ENCODE results near the gene VWA2.
"Not testable (repeated sequence)": the region's sequence is repeated elsewhere in the genome, so short reads cannot be mapped to it uniquely, and the experiment has no call there.

Gene VWA2

DNA sequence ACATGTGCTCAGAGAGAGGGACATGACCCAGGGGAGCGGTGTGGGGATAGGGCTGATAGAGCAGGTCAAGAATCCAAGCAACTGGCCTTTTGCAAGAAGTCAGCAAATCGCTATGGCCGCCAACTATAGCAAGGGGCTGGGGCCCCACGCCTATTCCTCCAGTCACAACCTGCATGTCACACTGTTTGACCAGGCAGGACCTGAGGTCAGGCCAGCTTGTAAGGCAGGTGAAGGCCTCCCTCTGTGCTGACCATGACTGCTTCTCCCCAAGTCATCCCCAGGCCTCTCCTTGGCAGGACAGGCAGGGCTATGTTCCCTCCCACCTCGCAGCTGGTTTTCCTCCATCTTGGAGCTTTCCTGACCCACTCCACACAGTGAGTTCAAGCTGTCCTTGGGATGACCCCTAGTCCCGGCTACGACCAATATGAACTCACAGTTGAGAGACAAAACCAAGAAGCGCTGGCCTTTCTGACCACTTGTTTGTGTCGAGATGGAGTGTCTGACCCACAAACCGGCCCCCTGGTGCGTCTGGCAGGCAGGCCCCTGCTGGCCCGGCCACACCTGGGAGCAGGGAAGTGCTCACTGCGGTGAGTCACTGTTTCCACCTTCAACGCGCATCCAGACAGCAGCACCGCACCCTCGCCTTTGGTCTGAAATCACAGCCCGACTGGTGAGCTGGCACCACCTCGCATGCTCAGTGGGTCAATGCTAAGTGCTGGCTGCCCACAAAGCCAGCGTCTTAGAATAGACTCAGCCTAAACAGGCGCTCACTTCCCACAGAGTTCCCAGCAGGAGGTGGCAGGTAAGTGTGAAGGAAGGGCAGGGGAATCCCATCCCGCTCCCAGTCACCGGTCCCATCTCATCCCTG, 81.4 kb downstream of the VWA2 start:
- DNase-seq: no peak

DNA sequence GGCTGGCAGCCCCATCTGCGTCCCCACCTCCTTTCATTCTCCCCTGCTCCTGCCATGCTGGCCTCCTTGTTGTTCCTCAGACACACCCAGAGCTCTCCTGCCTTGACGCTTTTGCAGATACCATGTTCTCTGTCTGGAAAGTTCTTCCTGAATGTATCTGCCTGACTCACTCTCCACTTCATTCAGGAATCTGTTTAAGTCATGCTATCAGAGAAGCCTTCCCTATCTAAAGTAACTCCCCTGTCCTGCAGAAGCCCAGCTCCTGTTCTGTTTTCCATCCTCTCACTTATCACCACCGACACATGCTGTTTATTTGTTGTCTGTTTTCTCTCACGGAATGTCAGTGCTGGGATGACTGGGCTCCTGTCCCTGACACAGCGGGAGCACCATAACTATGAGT, 83.3 kb downstream of the VWA2 start:
- no peak for DNase-seq

DNA sequence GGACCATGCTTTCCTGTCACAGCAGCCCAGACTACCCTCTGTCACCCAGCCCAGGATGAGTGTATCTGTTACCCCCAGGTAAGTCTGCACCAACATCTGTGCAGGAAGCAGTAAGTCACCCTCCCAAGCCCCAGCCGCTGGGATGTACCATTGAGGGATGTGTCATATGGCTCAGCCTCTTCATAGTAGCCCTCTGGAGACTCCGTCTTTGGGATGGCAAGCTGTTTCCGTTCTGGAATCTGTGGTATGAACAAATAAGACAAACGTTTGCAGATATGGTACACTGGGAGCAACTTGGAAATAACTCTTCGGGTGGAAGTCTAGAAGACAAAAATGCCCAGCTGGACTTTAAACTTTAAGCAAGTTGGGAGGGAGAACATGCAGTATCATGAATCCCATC, 84.0 kb downstream of the VWA2 start:
- no peak for DNase-seq

DNA sequence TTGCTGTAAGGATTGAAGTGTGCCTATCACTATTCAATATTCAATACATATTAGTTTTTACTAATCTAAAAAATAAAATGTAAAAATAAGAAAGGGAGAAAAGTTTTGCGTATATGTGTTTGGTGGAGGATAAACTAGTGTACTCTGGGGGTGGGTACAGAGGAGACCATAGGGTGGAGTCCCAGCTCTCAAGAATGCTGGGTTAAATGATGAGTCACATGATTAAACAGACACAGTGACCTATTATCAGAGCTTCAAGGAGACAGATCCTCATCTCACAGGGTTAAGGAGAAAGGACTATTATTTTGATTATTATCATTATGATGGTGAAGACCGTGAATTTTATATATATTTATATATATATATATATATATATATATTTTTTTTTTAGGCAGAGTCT, 87.7 kb downstream of the VWA2 start:
- no peak for DNase-seq

DNA sequence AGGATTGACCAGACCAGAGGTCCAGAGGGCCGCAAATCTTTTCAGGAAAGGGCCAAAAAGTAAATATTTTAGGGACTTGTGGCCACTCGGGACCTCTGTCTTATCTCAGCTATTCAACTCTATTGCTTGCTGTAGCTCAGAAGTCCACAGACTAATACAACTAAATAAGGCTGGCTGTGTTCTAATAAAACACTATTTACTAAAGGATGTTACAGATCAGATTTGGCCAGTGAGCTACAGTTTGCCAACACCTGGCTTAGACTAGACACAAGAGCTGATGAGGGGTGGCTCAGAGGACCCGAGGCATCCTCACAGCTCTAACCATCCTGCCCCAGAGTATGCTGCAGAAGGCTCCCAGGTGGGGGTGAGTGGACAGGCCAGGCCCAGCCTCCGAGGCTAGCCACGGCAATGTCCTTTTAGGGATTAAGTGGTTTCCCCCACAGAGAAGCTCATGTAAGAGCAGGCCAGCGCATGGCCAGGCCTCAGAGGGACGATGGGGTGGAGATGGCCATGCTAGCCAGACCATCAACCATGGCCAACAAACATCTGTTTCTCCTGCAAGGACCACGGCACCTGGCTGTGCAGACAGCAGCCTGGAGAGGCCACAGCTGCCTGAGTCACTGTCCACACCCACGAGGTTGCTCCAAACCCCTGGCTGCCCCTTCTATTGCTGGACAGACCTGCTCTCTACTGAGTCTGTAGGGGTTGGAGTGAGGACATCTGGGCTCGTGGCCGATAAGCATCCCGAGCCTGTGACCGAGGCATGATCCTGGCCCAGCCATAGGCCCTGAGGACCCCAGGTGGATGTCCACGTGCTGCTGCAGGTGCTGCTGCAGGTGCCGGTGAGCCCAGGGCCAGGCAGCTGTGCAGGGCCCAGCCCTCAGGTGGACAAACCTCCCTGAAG, 88.7 kb downstream of the VWA2 start:
- no peak for DNase-seq

DNA sequence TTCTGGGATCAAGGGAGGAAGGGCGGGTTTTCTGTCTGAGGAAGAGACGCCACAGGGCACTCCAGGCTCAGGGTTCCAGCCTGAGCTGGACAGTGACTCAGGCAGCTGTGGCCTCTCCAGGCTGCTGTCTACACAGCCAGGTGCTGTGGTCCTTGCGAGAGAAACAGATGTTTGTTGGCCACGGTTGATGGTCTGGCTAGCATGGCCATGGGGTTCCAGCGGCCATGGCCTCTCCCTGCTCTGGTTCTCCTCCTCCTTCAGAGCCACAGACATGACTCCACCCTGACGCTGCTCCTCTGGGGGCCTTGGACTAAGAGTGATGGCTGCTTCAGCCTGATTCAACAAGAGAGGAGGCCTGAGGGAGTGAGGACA, 89.4 kb downstream of the VWA2 start:
- DNase-seq: no peak

DNA sequence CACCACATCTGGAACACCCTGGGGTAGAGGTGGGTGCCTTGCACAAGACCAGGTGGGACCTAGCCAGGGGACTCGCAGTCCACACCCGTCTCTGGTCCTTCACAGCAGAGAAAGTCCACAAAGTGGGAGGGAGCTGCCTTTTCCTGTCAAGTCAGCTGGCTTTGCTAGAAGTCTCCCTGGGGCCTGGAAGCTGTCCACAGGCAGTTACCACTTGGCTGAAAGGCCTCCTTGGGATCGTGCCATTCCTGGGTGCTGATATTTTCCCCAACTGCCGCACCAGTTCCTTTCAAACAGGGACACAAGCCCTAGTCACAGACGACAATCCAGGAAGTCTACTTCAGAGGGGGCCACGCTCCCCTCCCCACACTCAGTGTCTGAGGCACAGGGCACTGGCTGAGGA, 89.8 kb downstream of the VWA2 start:
- no peak for DNase-seq

DNA sequence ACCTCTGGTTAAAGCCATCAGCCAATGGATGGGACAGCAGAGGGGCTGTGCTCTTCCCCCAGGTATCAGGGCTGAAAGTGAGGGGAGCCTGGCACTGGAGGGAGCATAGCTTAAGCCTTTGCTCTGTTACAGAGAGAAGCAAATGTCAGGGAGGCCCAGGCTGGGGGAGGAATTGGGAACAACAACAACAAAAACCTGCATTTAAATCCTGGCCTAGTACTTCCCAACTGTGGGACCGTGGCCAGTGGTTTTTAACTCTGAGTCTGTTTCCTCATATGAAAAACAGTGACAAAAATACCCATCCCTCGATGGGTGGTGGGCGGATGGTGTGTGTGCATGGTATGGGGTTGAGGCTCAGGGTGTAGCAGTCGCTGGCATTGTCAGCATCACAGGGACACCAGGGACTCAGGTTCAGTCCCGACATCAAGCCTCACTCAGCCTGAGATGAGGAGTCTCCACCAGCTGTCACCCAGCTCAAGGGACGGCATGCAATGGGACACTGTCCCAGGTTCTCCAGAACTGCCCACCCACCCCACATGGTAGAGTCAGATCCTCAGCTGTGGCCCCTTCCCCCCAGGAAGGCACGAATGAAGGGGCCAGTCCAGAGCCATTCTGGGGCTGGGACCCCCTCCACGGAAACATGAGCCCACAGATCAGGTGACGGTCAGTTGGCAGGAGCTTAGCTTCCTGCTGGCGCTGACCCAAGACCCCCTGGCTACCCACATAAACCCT, 90.7 kb downstream of the VWA2 start:
- DNase-seq: no peak

DNA sequence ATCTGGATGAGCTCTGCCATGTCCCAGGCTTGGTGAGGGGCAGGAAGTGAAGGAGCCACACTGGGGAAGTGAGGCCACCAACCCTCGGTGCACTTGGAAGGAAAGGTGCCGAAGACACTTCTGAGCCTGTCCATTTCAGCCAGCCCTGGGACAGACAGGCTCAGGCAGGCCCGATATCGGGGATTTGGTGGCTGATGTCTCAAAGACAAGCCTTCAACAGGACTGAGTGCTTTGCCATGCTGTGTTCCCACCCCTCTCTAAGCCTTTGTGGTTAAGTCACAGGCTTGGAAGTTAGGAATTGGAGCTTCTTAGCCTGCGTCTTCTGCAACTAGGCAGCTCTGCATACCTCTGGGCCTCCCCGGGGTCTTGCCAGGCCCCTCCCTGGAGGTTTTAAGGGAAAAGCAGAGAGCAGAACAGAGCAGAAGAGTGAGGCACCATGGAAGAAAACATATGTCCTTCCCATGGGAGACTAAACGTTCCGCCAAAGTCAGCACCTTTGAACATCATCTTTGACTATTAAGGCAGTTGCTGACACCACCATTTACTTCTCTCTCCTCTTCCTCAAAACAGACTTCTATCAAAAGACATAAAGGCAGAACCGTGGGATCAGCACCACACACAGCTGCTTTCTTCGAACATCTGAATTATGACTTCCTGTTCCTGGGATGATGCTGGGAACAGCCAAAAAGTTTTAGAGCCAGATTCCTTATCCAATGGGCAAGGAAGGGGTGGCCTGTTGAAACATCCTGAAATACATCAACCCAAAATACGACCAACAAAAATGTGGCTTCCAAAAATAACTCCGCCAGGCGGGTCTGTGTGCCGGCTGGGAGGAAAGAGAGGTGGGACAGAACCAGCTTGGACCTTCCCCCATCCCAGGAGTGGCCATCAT, 93.5 kb downstream of the VWA2 start:
- no peak for DNase-seq

DNA sequence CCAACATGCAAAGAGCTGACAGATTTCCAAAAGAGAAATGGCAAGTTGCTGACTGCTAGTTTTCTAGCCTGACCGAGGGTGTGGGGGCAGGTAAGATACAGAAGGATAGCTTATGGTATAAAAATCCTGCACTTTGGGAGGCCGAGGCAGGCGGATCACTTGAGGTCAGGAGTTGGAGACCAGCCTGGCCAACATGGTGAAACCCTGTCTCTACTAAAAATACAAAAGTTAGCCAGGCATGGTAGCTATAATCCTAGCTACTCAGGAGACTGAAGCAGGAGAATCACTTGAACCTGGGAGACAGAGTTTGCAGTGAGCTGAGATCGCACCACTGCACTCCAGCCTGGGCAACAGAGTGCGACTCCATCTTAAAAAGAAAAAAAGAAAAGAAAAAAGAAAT, 94.4 kb downstream of the VWA2 start:
- not testable (repeated sequence) for DNase-seq

DNA sequence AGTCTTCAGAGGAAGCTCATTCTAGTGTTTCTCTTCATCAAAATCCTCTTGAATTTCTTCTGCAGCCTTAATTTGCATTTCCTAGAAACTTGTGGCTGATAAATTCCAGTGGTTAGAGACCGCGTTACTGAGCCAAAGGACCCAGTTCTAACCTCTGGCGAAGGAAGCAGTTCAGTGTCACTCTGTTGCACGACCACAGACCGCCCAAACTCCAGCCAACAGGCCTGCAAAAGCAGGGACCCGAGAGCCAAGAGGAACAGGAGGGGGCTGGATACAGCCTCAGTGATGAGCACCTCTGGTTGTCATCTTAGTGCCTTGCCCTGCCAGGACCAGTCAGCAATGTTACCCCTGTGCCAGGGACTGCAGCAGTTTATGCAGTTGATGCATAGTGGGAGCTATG, 95.2 kb downstream of the VWA2 start:
- no peak for DNase-seq

DNA sequence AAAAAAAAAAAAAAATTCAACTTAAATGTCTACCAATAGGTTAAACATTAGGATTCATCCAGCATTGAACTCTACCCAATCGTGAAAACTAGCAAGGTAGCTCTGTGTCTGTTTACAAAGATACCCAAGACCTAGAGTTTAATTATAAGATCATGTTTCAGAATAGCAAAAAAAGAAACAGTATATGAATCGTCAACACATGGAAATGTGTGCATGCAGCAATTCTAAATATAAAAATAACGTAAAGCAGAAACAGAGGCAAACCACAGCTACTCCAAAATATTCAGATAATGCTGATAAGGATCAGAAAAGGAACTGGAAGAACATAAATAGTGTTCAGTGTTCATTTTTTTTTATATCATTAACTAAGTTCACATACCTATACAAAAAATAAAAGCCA, 96.6 kb downstream of the VWA2 start:
- DNase-seq: no peak

DNA sequence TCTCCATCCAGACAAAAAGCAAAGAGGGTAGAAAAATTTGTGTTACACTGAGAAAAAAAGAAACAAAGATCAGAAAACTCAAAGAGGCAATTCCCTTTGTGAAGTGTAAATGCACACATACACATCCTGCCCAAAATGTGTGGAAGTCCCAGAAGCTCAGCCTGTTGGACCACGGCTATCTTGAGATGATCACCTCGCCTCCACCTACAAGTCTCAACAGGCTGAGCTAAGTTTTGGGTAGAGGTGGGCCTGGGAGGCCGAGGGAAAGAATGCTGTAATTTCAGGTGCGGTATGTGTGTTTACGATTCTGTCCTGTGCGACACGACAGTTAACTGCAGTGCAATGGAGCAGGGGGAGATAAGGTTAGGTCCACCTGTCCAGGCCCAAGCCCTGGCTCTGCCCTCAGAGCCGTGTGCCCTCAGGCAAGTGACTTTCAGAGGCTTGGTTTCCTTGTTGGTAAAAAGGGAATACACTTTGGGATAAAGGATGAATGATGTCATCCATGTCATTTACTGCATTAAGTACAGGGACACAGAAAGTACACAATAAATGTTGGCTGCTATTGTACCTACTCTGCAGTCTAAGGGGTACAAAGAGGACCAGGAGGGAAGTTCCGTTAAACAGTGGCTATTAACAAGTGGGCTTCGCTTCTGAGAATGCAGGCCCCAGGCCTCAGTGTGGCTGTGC, 97.9 kb downstream of the VWA2 start:
- DNase-seq: no peak

DNA sequence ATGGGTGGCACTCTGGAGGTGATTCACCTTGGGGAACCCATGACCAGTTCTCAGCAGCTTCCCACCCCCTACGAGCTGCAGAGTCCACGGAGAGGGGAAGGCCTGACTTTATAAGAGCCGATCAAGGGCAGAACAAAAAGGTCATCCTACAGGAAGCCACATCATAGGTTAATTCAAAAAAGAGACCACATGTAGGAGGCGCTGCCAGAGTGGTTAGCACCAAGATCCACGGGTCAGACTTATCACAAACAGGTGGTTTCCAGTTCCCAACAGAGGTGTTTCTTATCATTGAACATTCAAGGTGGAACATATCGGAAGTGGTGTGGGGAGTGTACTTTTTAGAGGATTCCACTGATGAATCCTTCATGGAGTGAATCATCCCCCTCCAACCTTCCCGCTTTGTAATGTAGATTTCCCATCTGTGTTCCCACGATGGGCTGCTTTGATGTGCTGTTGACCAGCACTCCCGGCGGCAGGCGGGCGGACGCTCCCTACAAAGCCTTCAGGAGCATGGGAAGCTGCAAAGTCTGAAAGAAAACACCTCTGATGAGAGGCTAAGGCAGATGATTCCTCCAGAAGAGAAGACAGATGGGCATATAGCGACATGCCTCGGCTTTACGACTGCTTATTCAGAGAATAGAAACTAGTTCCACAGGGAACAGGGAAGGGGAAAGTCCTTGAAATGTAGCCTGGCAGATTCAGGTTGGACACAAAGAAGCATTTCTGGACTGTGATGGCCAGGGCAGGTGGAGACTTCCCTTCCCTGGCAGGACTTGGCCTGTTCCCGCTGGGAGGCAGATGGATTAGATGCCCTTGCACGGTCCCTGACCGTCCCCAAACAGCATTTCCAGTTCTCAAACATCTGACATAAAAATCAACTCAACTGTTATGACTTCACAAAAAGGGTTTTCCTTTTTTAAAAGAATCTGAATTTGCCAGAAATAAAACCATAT, 98.7 kb downstream of the VWA2 start:
- DNase-seq: no peak

DNA sequence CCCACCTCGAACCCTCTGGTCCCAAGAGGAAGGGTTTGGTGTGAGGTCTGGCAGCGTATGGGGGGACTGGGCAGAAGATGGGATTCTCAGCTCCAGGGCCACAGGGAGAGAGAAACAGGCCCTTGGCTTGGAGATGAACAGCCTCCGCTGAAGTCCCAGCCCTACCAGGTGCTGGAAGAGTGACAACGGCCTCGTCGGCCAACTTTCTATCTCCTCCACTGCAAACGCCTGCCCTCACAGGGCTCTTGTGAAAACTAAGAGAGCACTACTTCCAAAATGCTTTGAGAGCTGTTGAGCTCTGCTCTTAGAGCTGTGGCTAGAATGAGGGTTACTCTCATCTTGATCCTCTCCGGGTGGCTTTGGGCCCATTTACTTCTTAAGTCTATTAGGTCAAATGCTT, 101.8 kb downstream of the VWA2 start:
- no peak for DNase-seq

Data from T-helper 9 cell (primary cell).